ENCODE results near the gene DCTN3.

Gene DCTN3

DNA sequence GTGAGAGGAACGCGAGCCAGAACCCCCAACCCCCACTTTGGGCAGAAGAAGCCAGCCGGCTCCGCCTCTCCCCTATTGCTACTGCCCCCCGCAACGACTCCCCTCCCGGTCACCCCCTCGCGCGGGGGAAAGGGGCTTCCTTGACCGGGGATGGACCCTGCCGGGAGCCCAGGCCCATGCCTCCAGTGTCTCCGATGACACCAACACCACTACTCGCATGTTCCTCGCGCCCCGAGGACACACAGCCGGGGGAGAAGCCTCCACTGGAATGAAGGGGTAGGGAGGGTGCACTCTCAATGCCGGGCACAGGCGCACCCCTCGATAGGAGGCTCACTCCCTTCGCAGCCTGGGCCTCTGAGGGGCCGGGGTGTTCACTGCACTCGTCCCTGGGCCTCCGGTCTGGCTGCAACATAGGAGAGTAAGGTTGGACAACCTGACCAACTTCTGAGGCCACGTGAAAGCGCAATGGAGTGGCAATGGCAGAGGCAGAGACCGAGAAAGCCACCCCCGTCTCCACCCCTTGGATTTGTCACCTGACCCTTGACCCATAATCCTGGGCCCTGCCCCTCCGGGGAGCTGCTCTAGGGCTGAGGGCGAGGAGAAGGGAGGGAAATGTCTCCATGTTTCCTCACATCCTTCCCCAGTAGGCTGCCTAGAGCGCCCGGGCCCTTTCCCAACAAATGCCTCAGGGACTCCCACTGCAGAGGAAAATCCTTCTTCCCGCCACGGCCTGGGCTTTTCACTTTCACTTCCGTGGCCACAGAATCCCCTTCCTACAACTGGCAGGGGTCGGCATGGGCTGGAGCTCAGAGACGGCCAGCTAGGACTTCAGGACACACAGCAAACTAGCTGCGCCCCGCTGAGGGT is 29.7 kb downstream of the DCTN3 start:
- DNase-seq (ENCODE audit: low spot score): no peak

- no peak for DNase-seq (ENCODE audit: low spot score)
Observed at GRCh38 chr9:34589636-34590380, 30.5 kb downstream of the DCTN3 start, which contains the start of gene CNTFR. TSS of gene CNTFR (minus strand) at chr9:34589724. CDS start at chr9:34568981, 20,743 bp downstream.

GRCh38 chr9:34588671-34589635 is 31.3 kb downstream of the DCTN3 start:
- no peak for DNase-seq (ENCODE audit: low spot score)

DNA sequence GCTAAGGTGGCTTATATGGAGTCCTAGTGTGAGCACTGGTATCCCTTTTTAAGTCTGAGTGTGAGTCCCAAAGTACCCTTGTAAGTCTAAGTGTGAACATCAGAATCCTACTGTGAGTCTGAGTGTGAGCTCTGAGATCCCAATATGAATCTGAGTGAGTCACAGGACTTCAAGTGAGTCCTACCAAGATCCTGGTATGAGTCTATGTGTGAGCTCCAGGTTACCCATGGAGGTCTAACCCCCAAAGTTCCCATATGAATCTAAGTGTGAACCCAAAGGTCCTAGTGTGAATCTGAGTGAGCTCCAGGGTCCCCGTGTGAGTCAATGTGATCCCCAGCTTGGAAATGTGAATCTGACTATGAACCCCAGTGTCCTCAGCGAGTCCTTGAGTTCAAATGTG is 33.0 kb downstream of the DCTN3 start:
- no peak for DNase-seq (ENCODE audit: low spot score)

DNA sequence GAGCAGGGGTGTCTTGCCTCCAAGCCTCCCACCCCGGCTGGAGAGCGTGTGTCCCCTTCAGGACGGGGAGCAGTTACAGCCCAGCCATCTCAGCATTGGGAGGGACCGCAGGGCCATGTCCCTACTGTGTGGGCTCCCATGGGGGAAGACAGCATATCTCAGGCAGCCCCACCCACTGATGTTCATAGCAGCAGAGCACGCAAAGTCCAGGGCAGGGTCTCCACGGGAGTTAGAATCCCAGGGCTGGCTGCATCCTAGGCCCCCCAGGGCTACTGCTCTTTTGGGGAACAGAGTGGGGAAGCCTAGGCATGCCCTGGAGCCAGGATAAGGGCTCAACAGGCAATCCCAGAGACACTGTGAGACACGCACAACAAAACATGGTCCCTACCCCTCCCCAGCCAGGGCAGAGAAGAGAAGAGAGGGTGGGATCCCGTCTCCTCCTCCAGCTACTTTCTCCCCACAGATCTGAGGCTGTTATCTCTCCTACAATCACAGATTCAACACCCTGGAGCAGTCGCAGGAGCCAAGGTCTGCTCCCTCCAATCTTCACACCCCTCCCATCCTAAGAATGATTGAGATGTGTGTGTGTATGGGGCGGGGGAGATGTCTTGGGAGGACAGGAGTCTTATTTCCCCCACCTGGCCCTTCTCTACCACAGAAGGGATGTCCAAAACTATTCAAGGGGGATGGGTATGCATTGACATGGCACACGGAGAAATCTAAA is 34.2 kb downstream of the DCTN3 start:
- DNase-seq (ENCODE audit: low spot score): no peak

DNA sequence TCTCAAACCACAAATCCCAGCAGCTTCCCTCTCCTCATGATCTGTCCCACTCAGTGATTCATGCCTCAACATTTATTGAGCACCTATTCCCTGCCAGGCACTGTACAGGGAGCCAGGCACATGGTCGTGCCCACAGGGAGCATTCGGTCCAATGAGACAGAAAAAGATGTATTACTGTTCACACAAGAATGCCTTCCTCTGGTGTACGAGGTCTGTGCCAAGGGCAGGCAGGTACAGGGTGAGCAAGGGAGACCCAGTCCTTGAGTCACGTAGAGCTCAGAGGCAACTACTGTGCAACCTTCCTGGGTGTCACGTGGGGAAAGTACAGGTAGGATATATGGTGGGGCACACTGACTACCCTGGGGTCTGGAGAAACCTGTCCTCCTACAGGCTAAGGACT is 35.3 kb downstream of the DCTN3 start:
- DNase-seq (ENCODE audit: low spot score): no peak

- no peak for DNase-seq (ENCODE audit: low spot score)
Observed at GRCh38 chr9:34582787-34583186, 37.5 kb downstream of the DCTN3 start.

DNA sequence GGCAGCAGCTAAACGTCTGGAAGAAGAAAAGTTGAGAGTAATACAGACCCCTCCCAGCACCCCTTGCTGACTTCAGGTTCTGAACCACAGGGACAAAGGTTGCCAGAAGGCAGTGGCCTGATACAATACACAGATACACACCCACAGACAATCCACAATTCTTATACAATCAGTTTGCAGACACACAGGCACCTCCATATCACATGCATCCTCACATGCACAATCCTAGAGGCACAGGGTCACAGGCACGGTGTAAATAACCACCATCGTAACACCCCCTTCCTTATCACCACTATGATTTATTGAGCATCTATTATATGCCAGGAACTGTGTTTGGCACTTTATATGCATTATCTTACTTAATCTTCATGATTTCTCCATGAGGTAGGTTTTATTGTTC is 39.0 kb downstream of the DCTN3 start:
- DNase-seq (ENCODE audit: low spot score): no peak

DNA sequence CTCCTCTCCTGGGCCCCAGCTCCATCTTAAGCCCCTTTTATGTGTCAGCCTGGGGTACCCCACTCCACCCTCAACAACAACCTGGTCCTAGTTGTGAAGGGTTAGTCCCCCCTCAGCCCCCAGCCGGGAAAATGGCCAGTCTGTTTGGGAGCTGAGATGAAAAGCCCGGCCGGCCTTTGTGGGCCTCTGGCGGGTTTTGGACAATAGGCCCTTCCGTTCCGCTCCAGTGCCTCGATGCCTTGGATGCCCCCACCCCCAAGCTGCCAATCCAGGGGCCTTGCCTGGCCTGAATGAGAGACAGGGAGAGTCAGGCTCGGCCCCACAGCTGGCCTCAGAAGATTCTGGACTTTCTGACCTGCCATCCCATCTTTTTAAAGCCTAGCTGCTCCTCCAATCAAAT is 39.9 kb downstream of the DCTN3 start:
- DNase-seq (ENCODE audit: low spot score): no peak

GRCh38 chr9:34579808-34580163 is 40.5 kb downstream of the DCTN3 start:
- DNase-seq (ENCODE audit: low spot score): no peak

DNA sequence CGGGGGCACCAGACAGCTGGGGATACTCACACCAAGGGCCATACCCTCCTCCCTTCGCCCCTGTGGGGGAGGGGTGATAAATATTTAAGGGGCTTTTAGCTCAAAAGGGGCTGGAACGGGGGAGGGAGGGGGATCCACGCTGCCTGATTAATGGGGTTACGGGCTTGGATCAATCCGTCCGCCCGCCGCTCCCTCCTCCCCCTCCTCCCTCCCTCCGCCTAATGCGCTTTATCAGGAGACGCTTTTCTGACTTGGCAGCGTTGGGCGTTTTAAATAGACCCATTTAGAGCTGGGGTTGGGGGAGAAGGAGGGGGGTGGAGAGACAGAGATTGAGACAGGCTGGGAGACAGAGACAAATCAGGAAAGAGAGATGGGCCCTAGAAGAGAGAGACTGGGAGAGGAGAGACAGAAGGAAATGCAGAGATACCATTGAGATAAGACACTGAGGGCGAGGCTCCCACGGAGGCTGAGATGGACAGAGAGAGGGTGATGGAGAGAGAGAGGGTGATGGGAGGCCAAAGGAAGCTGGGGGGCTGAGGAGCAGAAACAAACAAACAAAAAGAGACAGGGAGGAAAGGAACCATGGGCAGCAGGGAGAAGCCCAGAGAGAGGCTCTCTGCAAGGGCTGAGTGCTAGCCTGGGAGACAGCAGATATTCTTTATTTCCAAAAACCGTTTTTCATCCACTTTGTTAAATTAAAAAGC is 41.0 kb downstream of the DCTN3 start:
- DNase-seq (ENCODE audit: low spot score): no peak

- peak; percentile 56 for DNase-seq (ENCODE audit: low spot score)
Observed at GRCh38 chr9:34578241-34579103, 41.8 kb downstream of the DCTN3 start.

- DNase-seq (ENCODE audit: low spot score): no peak
Observed at GRCh38 chr9:34577400-34578240, 42.7 kb downstream of the DCTN3 start.

GRCh38 chr9:34576597-34577399 is 43.5 kb downstream of the DCTN3 start:
- DNase-seq (ENCODE audit: low spot score): no peak

DNA sequence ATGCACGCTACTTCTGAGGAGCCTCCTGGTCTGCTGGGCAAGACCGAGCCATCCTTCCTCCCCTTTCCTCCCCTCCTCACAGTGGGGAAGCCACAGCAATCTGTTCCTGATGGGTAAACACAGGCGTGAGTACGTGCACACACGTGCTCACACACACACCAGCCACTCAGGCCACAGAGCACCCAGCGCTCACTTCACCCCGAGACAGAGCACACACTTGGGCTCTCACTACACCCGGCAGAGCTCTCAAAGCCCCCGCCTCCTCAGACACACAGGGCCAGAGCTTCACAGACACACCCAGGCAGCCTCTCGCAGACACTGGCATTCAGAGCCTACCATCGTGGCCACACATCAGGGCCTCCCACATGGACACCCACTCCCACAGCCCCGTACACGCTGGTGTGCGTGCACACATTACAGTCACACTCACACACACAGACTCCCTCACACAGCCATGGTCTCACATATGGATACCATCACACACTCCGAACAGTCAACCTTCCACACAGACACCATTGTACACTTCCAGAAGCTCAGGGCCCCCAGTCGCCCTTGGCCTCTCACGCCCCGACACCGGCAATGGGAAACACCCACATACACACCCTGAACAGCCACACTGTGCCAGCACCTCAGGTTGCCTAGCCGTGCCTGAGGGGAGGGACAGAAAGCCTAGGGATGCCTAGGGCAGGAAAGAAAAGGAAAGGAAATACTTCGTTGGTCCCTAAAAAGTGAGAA is 44.3 kb downstream of the DCTN3 start:
- no peak for DNase-seq (ENCODE audit: low spot score)

GRCh38 chr9:34575241-34575640 is 45.1 kb downstream of the DCTN3 start:
- DNase-seq (ENCODE audit: low spot score): no peak

- no peak for DNase-seq (ENCODE audit: low spot score)
Observed at GRCh38 chr9:34574571-34574970, 45.7 kb downstream of the DCTN3 start.
